Measurements from ENCODE around the gene INTS11. TPM values are rescaled to one million over a fixed set of nuclear protein-coding genes. Genes with fewer than 3 reads are reported as not detected.

INTS11 gene
- polyA plus RNA-seq (2011; rRNA removed) (52.0 and 95.8 TPM in 2 replicates), polyA minus RNA-seq (2011; rRNA and poly(A)+ RNA removed) (65.8 and 103 TPM in 2 replicates)

DNA sequence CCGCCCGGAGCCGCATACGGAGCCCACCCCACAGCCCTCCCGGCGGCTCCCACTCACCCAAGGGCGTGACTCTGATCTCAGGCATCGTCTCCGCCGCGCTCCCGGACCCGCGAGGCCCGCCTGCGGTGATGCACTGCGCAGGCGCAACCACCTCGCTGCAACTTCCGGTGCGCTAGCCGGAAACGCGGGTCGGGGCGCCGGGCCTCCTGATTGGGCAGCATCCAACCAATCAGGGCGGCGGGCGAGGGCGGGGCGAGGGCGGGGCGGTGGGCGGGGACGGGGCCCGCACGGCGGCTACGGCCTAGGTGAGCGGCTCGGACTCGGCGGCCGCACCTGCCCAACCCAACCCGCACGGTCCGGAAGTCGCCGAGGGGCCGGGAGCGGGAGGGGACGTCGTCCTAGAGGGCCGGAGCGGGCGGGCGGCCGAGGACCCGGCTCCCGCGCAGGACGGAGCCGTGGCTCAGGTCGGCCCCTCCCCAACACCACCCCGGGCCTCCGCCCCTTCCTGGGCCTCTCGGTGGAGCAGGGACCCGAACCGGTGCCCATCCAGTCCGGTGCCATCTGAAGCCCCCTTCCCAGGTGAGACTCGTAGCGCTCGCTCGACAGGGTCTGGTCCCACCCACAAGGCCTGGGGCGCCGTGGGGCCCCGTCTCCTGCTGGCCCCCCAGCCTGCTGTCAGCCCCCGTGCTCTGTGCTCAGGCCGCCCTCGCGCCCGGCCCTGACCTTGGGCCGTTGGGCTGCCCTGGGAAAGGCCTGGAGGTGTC, at the start of gene INTS11, which contains the start of gene CPTP:
Gene INTS11 (minus strand): TSS at position 137 of the 764 bp plus-strand sequence. CDS start 52 bp downstream, at position 85.
Gene CPTP (plus strand): TSS at position 279 of the 764 bp plus-strand sequence. CDS start 2,109 bp downstream, outside the sequence.
- ChIA-PET POLR2A (no interaction called here), CTCF (no interaction called here)
- H3K4me3 ChIP-seq (ENCODE audit: low read depth, low read length) = peak within 1 kb of the TSS; percentile 98
- TF ChIP-seq, protein P1, sequence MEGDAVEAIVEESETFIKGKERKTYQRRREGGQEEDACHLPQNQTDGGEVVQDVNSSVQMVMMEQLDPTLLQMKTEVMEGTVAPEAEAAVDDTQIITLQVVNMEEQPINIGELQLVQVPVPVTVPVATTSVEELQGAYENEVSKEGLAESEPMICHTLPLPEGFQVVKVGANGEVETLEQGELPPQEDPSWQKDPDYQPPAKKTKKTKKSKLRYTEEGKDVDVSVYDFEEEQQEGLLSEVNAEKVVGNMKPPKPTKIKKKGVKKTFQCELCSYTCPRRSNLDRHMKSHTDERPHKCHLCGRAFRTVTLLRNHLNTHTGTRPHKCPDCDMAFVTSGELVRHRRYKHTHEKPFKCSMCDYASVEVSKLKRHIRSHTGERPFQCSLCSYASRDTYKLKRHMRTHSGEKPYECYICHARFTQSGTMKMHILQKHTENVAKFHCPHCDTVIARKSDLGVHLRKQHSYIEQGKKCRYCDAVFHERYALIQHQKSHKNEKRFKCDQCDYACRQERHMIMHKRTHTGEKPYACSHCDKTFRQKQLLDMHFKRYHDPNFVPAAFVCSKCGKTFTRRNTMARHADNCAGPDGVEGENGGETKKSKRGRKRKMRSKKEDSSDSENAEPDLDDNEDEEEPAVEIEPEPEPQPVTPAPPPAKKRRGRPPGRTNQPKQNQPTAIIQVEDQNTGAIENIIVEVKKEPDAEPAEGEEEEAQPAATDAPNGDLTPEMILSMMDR (IDR thresholded peaks at IDR 0.05; ENCODE audit: insufficient read depth, low read depth, low read length) = no peak
- DNase-seq (ENCODE audit: low read depth) = peak; percentile 20
- H3K27me3 ChIP-seq (ENCODE audit: control insufficient read depth, insufficient read depth, low read length) = no peaks in the 10 kb centered on the region
- peaks cover 22% of the 10 kb centered on the region for H3K36me3 ChIP-seq (ENCODE audit: control insufficient read depth, insufficient read depth, low read length)

DNA sequence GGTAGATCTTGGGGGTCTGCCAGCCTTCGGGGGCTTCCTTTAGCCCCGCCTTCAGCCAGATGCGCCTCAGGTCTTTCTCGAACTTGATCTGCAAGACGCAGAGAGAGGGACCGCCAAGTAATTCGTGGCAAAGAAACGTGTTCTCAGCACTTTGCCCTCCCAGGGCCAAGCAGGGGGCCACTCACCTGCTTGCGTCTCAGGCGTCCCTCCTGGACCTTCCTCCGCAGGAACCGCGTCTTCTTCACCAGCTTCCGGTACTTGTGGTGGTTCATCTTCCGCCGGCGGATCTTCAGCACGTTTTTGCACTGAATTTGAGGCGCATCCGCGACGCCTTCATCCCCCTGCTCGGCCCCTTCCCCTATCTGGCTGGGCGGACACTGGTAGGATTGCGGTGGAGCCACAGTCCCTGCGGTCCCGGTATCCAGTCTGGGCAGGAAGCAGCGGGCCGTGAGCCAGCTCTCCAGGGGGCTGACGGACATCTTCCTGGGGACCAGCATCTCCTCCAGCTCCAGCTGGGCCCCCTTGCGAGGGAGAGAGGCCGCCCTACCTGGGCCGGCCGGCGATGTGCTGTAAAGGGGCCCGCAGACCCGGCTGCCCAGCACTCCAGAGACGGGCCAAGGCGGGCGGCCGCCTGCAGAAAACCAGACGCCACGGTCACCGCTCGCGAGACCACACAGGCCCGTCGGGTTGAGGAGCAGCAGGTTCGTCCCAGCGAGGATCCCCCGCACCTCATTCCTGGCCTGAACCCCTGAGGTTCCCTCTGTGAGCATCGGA, 49.5 kb upstream of the INTS11 start:
- TF ChIP-seq, protein P1 (IDR thresholded peaks at IDR 0.05; ENCODE audit: insufficient read depth, low read depth, low read length) = no peak
- POLR2A ChIA-PET = interaction anchor here (0.6 to 1.2 kb wide), 2 partner anchors 25 to 56 kb away, joined by 4 to 6 read pairs; partner anchors contain the start of gene CCNL2

DNA sequence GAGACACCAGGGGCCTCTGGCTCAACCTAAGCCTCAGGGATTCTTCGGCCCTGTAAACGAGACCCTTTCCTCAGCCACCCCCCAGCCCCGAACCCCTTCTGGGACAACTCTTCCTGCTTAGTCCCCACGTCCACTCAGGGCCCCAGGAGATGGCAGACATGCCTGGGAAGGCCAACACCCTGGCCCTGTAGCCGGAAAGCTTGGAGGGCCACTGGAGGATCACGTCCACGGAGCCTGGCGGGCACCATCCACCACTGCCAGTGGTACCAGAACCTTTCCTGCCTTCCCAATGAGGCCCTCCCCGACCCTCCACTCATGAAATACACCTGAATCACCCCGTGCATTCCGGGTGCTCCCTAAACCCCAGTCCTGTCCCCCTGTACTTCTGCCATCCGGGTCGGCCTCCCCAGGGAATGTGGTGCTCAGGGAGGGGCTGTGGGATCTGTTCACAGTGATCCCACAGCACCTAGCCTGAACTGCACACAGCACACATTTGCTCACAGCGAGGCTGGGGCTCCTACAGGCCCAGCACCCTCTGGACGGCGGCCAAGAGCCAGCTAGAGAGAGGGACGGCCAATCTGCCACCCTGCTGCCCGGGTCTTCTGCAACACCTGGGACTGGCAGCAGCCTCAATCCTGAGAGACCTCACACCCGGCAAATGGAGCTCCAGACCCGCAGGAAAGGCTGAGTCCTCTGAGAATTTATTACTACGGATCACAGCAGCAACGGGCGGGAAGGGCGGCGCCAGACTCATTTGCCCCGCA, 48.8 kb upstream of the INTS11 start:
- TF ChIP-seq, protein P1 (IDR thresholded peaks at IDR 0.05; ENCODE audit: insufficient read depth, low read depth, low read length) = no peak
- Histone ChIP-seq H3K27me3 (ENCODE audit: control insufficient read depth, insufficient read depth, low read length) (no peaks in the 10 kb centered on the region), H3K4me3 (ENCODE audit: low read depth, low read length) (no peak overlapping the region), H3K36me3 (ENCODE audit: control insufficient read depth, insufficient read depth, low read length) (peaks cover 5% of the 10 kb centered on the region)
- POLR2A ChIA-PET = no interaction called here
- no peak for DNase-seq (ENCODE audit: low read depth)
- CTCF ChIA-PET = interaction anchor here (0.5 to 6.4 kb wide), 14 partner anchors 10 to 251 kb away, joined by 3 to 46 read pairs (median 9); partner anchors contain the start of genes DVL1, MXRA8 and TAS1R3

More for the DNA sequence above, 49.5 kb upstream of the INTS11 start:
- Histone ChIP-seq H3K27me3 (ENCODE audit: control insufficient read depth, insufficient read depth, low read length) (no peaks in the 10 kb centered on the region), H3K4me3 (ENCODE audit: low read depth, low read length) (peak overlapping the region; percentile 78), H3K36me3 (ENCODE audit: control insufficient read depth, insufficient read depth, low read length) (peaks cover 5% of the 10 kb centered on the region)
- no peak for DNase-seq (ENCODE audit: low read depth)
- CTCF ChIA-PET = interaction anchor here (0.7 to 6.4 kb wide), 5 partner anchors 14 to 251 kb away, joined by 3 to 46 read pairs (median 3); partner anchors contain the start of gene DVL1

DNA sequence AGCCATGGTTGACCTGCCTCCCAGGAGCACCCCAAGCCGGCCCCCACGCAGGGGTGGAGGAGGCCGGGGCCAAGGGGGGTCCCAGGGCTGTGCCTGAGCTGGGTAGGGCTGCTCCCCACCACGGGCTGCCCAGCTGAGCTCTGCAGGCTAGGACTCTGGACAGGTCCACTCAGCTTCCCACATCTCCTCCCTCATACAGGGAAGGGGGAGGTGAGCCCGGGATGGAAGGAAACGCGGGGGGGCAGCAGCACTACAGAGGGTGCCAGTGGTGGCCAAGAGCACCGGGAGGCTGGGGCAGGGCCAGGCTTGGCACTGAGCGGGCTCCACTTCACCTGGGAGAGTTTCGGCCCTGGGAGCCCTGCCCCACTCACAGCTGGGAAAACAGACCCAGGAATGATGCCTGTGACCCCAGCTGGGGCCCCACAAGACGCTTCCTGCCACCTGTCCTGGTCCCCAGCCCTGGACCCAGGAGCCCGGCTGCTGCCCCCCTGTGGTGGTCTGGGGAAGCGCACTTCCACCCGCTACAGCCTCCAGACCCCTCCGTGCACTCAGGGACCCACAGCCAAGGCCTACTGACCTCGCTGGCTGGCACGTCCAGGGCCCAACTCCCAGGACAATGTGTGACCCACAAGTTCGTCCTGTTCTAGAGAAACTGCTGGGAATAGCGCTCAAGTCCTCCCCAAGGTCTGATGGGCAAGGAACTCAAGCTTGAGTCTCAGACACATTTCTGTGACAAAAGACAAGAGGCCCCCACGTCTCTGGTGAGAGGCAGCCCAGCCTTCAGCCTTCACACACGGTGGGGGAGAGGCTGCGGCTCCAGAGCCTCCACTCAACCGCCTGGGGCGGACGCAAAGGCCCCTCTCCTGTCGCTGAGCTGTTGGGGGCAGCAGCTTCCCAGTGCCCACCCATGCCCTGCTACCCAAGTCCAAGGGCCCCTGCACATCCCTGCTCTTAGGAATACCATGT, 47.6 kb upstream of the INTS11 start:
- CTCF ChIA-PET = interaction anchor here (0.5 to 6.4 kb wide), 25 partner anchors 9 to 391 kb away, joined by 3 to 46 read pairs (median 6); partner anchors contain the start of genes DVL1, MXRA8 and TAS1R3
- no peak overlapping the region for H3K4me3 ChIP-seq (ENCODE audit: low read depth, low read length)
- POLR2A ChIA-PET = interaction anchor here (1.0 kb wide), 1 partner anchor 10 kb away, joined by 4 read pairs; no protein-coding TSS in a partner anchor
- DNase-seq (ENCODE audit: low read depth) = no peak
- H3K27me3 ChIP-seq (ENCODE audit: control insufficient read depth, insufficient read depth, low read length) = no peaks in the 10 kb centered on the region
- TF ChIP-seq, protein P1 (IDR thresholded peaks at IDR 0.05; ENCODE audit: insufficient read depth, low read depth, low read length) = peak; percentile 94
- peaks cover 5% of the 10 kb centered on the region for H3K36me3 ChIP-seq (ENCODE audit: control insufficient read depth, insufficient read depth, low read length)
